ENCODE measurements around the gene SPOCK1. TPM values are rescaled to one million over a fixed set of nuclear protein-coding genes. Genes with fewer than 3 reads are reported as not detected.
A peak's percentile ranks its signal among the peaks of the same experiment; 100 is the strongest.

SPOCK1 gene
- total RNA-seq, 4 donors from 2014 or later: 22.7 to 117 (median 41.8) TPM

DNA sequence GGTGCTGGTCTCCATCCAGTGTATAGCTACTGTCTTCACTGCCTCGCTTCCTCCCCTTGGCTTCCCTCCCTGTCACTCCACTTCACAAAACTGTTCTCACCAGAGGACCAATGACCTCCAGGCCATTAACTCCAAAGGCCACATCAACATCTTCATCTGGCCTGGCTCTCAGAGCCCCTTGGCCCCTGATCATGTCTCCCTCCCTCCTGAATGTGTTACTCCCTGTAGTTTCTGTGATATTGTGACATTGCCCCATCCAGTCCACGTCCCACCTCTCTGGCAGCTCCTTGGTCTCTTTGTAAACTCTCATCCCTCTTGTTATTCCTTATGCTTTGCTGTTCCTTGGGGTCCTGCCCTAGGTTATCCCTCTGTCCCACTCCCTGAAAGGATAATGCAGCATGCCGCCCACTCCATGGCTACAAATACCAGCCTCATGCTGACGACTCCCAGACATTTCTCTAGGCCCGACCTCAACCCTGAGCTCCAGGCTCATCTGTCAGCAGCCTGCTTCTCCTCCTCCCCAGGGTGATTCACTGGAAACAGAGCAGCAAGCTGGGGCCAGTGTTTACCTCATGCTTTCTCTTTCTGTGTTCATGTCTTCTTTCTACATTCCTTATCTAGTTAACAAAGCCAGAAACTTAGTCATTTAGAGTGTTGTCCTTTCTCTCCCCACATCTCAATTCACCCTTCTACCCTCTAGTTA, 312.2 kb downstream of the SPOCK1 start:
- TF ChIP-seq, protein P1, sequence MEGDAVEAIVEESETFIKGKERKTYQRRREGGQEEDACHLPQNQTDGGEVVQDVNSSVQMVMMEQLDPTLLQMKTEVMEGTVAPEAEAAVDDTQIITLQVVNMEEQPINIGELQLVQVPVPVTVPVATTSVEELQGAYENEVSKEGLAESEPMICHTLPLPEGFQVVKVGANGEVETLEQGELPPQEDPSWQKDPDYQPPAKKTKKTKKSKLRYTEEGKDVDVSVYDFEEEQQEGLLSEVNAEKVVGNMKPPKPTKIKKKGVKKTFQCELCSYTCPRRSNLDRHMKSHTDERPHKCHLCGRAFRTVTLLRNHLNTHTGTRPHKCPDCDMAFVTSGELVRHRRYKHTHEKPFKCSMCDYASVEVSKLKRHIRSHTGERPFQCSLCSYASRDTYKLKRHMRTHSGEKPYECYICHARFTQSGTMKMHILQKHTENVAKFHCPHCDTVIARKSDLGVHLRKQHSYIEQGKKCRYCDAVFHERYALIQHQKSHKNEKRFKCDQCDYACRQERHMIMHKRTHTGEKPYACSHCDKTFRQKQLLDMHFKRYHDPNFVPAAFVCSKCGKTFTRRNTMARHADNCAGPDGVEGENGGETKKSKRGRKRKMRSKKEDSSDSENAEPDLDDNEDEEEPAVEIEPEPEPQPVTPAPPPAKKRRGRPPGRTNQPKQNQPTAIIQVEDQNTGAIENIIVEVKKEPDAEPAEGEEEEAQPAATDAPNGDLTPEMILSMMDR (IDR thresholded peaks at IDR 0.05): no peak
- ATAC-seq (ENCODE audit: low FRiP score): peak; percentile 53
- DNase-seq (ENCODE audit: low spot score): no peak

DNA sequence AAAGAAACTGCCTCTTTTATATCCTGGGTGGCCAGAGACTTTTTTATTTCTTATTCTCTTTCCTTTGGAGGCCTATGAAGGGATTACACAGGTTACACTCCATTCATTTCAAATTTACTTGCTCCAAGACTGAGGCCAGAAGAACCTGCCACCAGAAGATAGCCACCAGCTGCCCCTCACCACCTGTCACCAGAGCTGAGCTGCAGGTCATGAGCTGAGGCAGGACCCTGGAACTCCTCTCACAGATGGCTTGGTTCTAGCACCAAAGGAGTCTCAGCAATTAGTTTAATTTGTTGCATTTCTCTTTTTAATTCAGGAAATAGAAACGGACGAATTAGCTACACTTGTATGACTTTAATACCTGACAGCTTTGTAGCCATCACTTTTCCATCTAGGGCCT, 313.9 kb downstream of the SPOCK1 start:
- no peak for ATAC-seq (ENCODE audit: low FRiP score)
- TF ChIP-seq, protein P1 (IDR thresholded peaks at IDR 0.05): no peak
- no peak for DNase-seq (ENCODE audit: low spot score)

GRCh38 chr5:137184734-137185133, 314.4 kb downstream of the SPOCK1 start:
- no peak for DNase-seq (ENCODE audit: low spot score)
- no peak for ATAC-seq (ENCODE audit: low FRiP score)
- TF ChIP-seq, protein P1 (IDR thresholded peaks at IDR 0.05): no peak

GRCh38 chr5:137182576-137182975, 316.6 kb downstream of the SPOCK1 start:
- DNase-seq (ENCODE audit: low spot score): no peak
- TF ChIP-seq, protein P1 (IDR thresholded peaks at IDR 0.05): no peak
- ATAC-seq (ENCODE audit: low FRiP score): no peak

DNA sequence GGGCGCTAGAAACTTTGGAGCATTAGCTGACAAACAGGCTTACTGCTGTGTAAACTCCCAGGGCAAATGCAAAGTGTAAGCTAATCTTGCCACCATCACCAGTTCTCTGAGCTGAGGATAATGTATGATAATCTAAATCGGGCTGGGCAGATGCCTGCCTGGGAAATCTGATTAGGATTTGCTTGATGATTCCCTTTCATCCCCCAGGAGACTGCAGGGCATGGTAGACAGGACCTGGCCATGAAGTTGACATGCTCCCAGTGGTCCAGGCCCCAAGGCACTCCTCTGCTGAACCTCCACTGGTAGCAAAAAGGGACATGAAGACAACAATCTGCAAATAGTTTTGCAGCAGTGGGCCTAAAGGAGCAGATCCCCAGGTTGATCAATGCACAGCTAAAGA, 317.5 kb downstream of the SPOCK1 start:
- DNase-seq (ENCODE audit: low spot score) (no peak), ATAC-seq (ENCODE audit: low FRiP score) (no peak)
- TF ChIP-seq, protein P1 (IDR thresholded peaks at IDR 0.05): no peak

DNA sequence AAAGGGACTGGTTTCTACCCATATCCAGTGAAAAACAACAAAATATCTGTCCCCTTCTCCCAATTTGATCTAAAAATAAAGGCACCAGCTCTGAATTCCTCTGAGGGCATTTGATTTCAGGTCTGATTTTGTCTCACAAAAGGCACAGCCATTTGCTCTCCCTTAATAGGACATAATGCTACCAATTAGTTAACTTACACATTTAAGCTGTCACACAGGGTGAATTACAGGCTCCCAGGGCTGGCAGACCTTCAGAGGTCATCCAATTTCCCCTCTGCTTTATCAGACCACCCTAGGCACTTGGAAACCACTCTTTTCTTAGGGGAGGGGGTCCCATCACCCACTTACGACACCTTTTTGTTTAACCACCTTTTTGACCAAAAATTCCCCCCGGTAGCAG, 319.9 kb downstream of the SPOCK1 start:
- TF ChIP-seq, protein P1 (IDR thresholded peaks at IDR 0.05): no peak
- no peak for ATAC-seq (ENCODE audit: low FRiP score)
- no peak for DNase-seq (ENCODE audit: low spot score)

DNA sequence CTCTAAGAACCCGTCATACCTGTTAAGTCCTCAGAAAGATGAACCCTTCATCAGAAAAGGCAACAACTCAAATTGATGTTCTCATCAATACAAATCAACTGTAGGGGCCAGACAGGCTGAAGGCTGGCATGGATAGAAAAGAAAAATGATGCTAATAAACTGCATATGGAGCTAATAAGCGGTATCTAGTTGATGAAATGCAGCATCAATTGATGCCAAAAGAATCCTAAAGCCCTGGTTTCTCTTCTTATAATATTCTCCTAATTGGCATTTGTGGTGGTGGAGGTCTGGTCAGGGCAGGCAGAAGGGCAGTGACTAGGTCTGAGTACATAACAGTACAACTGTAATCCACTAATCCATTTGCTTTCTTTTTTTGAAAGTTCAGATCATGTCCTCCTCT, 322.5 kb downstream of the SPOCK1 start:
- DNase-seq (ENCODE audit: low spot score) (no peak), ATAC-seq (ENCODE audit: low FRiP score) (no peak)
- TF ChIP-seq, protein P1 (IDR thresholded peaks at IDR 0.05): no peak

All from omental fat pad (tissue), 4 donors.